WTC11 (cell line): ENCODE measurements around the gene PCDHB12. TPM values are rescaled to one million over a fixed set of nuclear protein-coding genes. Genes with fewer than 3 reads are reported as not detected.

Experiments
- ATAC-seq: fragments of 200-7000 bp; cut with Tn5 transposase; 2 replicates; pipeline ENCODE4 v1.10.0; 2021; ENCODE audit warnings: mild to moderate bottlenecking, moderate library complexity
- CTCF ChIA-PET: fragments of 300-600 bp; sonication (Branson Sonifier 250); formaldehyde crosslinking; loops from one replicate; lab custom pipeline; 2021; ENCODE audit warnings: antibody characterized with exemption; lab: Charles Lee
- POLR2A ChIA-PET: fragments of 350-600 bp; sonication (Branson Sonifier 250); formaldehyde crosslinking; loops from one replicate; lab custom pipeline; 2021; ENCODE audit warnings: antibody characterized with exemption; lab: Charles Lee
- DNase-seq: peaks from one replicate; pipeline ENCODE4 v3.0.0; 2021; ENCODE audit warnings: low spot score
- H3K27ac Mint-ChIP-seq: 2 replicates; pipeline ENCODE4 v1.8.0; 2021; ENCODE audit warnings: mixed read lengths
- H3K27me3 Mint-ChIP-seq: 2 replicates; pipeline ENCODE4 v1.8.0; 2021; ENCODE audit warnings: low read depth, mild to moderate bottlenecking, moderate library complexity, mixed read lengths
- H3K36me3 Mint-ChIP-seq: 2 replicates; pipeline ENCODE4 v1.8.0; 2021; ENCODE audit warnings: mixed read lengths
- H3K4me1 Mint-ChIP-seq: 2 replicates; pipeline ENCODE4 v1.8.0; 2022; ENCODE audit warnings: mixed read lengths
- H3K4me3 Mint-ChIP-seq: 2 replicates; pipeline ENCODE4 v1.8.0; 2021; ENCODE audit warnings: mild to moderate bottlenecking, moderate library complexity, mixed read lengths
- H3K9me3 Mint-ChIP-seq: 2 replicates; pipeline ENCODE4 v1.8.0; 2021; ENCODE audit warnings: mixed read lengths
- E2F4 ChIP-seq: sonication (generic); formaldehyde crosslinking; IDR thresholded peaks from 2 replicates; pipeline ENCODE4 v1.8.1; 2022; ENCODE audit warnings: low read depth, mild to moderate bottlenecking, moderate library complexity, missing genetic modification reagents, borderline replicate concordance
- ELF4 ChIP-seq: sonication (generic); formaldehyde crosslinking; IDR thresholded peaks from 2 replicates; pipeline ENCODE4 v1.8.1; 2022; ENCODE audit warnings: low read depth, mild to moderate bottlenecking, moderate library complexity, missing genetic modification reagents
- FOXK1 ChIP-seq: sonication (generic); formaldehyde crosslinking; IDR thresholded peaks from 2 replicates; pipeline ENCODE4 v1.8.0; 2022; ENCODE audit warnings: mild to moderate bottlenecking, moderate library complexity, missing genetic modification reagents
- FOXP1 ChIP-seq: sonication (generic); formaldehyde crosslinking; IDR thresholded peaks from 2 replicates; pipeline ENCODE4 v1.8.0; 2022; ENCODE audit warnings: missing genetic modification reagents, mild to moderate bottlenecking, moderate library complexity, borderline replicate concordance
- IRF1 ChIP-seq: sonication (generic); formaldehyde crosslinking; IDR thresholded peaks from 2 replicates; pipeline ENCODE4 v1.8.0; 2023; ENCODE audit warnings: missing genetic modification reagents
- IRF2 ChIP-seq: sonication (generic); formaldehyde crosslinking; IDR thresholded peaks from 2 replicates; pipeline ENCODE4 v1.8.0; 2022; ENCODE audit warnings: low read depth, missing genetic modification reagents, borderline replicate concordance
- NFYB ChIP-seq: sonication (generic); formaldehyde crosslinking; conservative IDR thresholded peaks from 2 replicates; pipeline ENCODE4 v1.8.0; 2022; ENCODE audit warnings: low read depth, missing genetic modification reagents
- NR1H2 ChIP-seq: sonication (generic); formaldehyde crosslinking; IDR thresholded peaks from 2 replicates; pipeline ENCODE4 v1.9.0; 2021; ENCODE audit warnings: mild to moderate bottlenecking, moderate library complexity, missing genetic modification reagents
- SMAD3 ChIP-seq: sonication (generic); formaldehyde crosslinking; IDR thresholded peaks from 2 replicates; pipeline ENCODE4 v1.8.0; 2022; ENCODE audit warnings: missing genetic modification reagents, mild to moderate bottlenecking, borderline replicate concordance
- SMAD4 ChIP-seq: sonication (generic); formaldehyde crosslinking; IDR thresholded peaks from 2 replicates; pipeline ENCODE4 v1.8.0; 2022; ENCODE audit warnings: mild to moderate bottlenecking, missing genetic modification reagents
- SOX15 ChIP-seq: fragments of 250-450 bp; sonication (Bioruptor Pico); IDR thresholded peaks from 2 replicates; pipeline ENCODE4 v1.9.0; 2021; ENCODE audit warnings: mild to moderate bottlenecking
- STAT6 ChIP-seq: sonication (generic); formaldehyde crosslinking; conservative IDR thresholded peaks from 2 replicates; pipeline ENCODE4 v1.8.1; 2023; ENCODE audit warnings: mild to moderate bottlenecking, low read depth, missing genetic modification reagents, moderate library complexity
- USF2 ChIP-seq: sonication (generic); formaldehyde crosslinking; IDR thresholded peaks from 2 replicates; pipeline ENCODE4 v1.8.1; 2023; ENCODE audit warnings: mild to moderate bottlenecking, missing genetic modification reagents, moderate library complexity
- ZBTB21 ChIP-seq: sonication (generic); formaldehyde crosslinking; IDR thresholded peaks from 2 replicates; pipeline ENCODE4 v1.8.1; 2023; ENCODE audit warnings: mild to moderate bottlenecking, missing genetic modification reagents, borderline replicate concordance
- ZNF121 ChIP-seq: sonication (generic); formaldehyde crosslinking; IDR thresholded peaks from 2 replicates; pipeline ENCODE4 v1.8.0; 2023; ENCODE audit warnings: missing genetic modification reagents
- ZNF138 ChIP-seq: sonication (generic); formaldehyde crosslinking; conservative IDR thresholded peaks from 2 replicates; pipeline ENCODE4 v1.8.1; 2022; ENCODE audit warnings: mild to moderate bottlenecking, moderate library complexity, missing genetic modification reagents
- ZNF416 ChIP-seq: fragments of 250-450 bp; sonication (Bioruptor Pico); IDR thresholded peaks from 2 replicates; pipeline ENCODE4 v1.9.0; 2021; ENCODE audit warnings: mild to moderate bottlenecking, inconsistent platforms
- ZNF423 ChIP-seq: fragments of 250-450 bp; sonication (Bioruptor Pico); IDR thresholded peaks from 2 replicates; pipeline ENCODE4 v2.1.2; 2022; ENCODE audit warnings: mild to moderate bottlenecking, moderate library complexity
- total RNA-seq: library from RNA; stranded (reverse); gene quantifications from 3 replicates; pipeline ENCODE4 v1.2.3, GENCODE V29; 2021

The PCDHB12 gene
- total RNA-seq, 1 experiment from 2014 or later = 2.7 TPM

GRCh38 chr5:141261238-141261546, 52.7 kb downstream of the PCDHB12 start:
- Mint-ChIP-seq H3K27me3 (peaks cover 11% of the 10 kb centered on the region), H3K4me3 (no peak overlapping the region), H3K27ac (no peak overlapping the region), H3K36me3 (peaks cover 78% of the 10 kb centered on the region), H3K9me3 (peaks cover 89% of the 10 kb centered on the region), H3K4me1 (no peaks in the 10 kb centered on the region)
- CTCF ChIA-PET = no interaction called here
- no peak for DNase-seq
- ATAC-seq = no peak
- POLR2A ChIA-PET = no interaction called here
- TF ChIP-seq NFYB (CRISPR knock-in tag) (no peak), ELF4 (CRISPR knock-in tag) (no peak), USF2 (CRISPR knock-in tag) (no peak), NR1H2 (CRISPR knock-in tag) (no peak), IRF1 (CRISPR knock-in tag) (no peak), ZBTB21 (no peak), ZNF423 (CRISPR knock-in tag) (no peak), IRF2 (CRISPR knock-in tag) (no peak), STAT6 (no peak), ZNF416 (no peak), FOXK1 (no peak), SMAD4 (CRISPR knock-in tag) (no peak), E2F4 (CRISPR knock-in tag) (no peak), SOX15 (CRISPR knock-in tag) (no peak), FOXP1 (CRISPR knock-in tag) (no peak), SMAD3 (CRISPR knock-in tag) (no peak), ZNF138 (CRISPR knock-in tag) (no peak), ZNF121 (no peak)

Other genes starting within 250 kb of the PCDHB12 start
- gene PCDHAC2, start 242.2 kb upstream of the PCDHB12 start, total RNA-seq = 6.7 to 11.3 TPM (median 7.9 TPM) in 3 replicates
- 0.09 to 0.13 TPM (median 0.11 TPM) in 3 replicates for gene PCDHB1, start 157.3 kb upstream of the PCDHB12 start, total RNA-seq
- gene PCDHB2, start 114.1 kb upstream of the PCDHB12 start, total RNA-seq = 22.9 to 26.2 TPM (median 23.1 TPM) in 3 replicates
- 4.7 to 6.4 TPM (median 5.1 TPM) in 3 replicates for gene PCDHB3, start 108.2 kb upstream of the PCDHB12 start, total RNA-seq
- 2.3 to 2.6 TPM (median 2.3 TPM) in 3 replicates for gene PCDHB4, start 86.9 kb upstream of the PCDHB12 start, total RNA-seq
- 6.8 to 12.5 TPM (median 8.5 TPM) in 3 replicates for gene PCDHB5, start 73.5 kb upstream of the PCDHB12 start, total RNA-seq
- 0.23 to 0.37 TPM (median 0.24 TPM) in 3 replicates for gene PCDHB6, start 58.7 kb upstream of the PCDHB12 start, total RNA-seq
- 0.17 to 0.27 TPM (median 0.23 TPM) in 3 replicates for gene PCDHB7, start 36.1 kb upstream of the PCDHB12 start, total RNA-seq
- gene PCDHB8, start 30.9 kb upstream of the PCDHB12 start, total RNA-seq = 4.1 to 5.4 TPM (median 4.6 TPM) in 3 replicates
- gene PCDHB16, start 26.3 kb upstream of the PCDHB12 start, total RNA-seq = 3.5 to 4.1 TPM (median 3.7 TPM) in 3 replicates
- gene PCDHB9, start 21.6 kb upstream of the PCDHB12 start, total RNA-seq = 1.6 to 2.3 TPM (median 1.7 TPM) in 3 replicates
- 1.4 to 1.9 TPM (median 1.7 TPM) in 3 replicates for gene PCDHB10, start 16.4 kb upstream of the PCDHB12 start, total RNA-seq
- gene PCDHB11, start 9.1 kb upstream of the PCDHB12 start, total RNA-seq = 0.61 to 1.2 TPM (median 0.92 TPM) in 3 replicates
- gene PCDHB13, start 5.2 kb downstream of the PCDHB12 start, total RNA-seq = 2.2 to 2.9 TPM (median 2.6 TPM) in 3 replicates
- 2.6 to 3.5 TPM (median 2.8 TPM) in 3 replicates for gene PCDHB14, start 14.6 kb downstream of the PCDHB12 start, total RNA-seq
- 7.7 to 8.7 TPM (median 8.4 TPM) in 3 replicates for gene PCDHB15, start 36.7 kb downstream of the PCDHB12 start, total RNA-seq
- gene SLC25A2, start 95.3 kb downstream of the PCDHB12 start, total RNA-seq = 0.24 TPM in 1 of 3 replicates, not detected in the others
- 87.8 to 96.2 TPM (median 90.1 TPM) in 3 replicates for gene TAF7, start 112.1 kb downstream of the PCDHB12 start, total RNA-seq
- gene PCDHGA1, start 121.8 kb downstream of the PCDHB12 start, total RNA-seq = 1.1 to 1.5 TPM (median 1.2 TPM) in 3 replicates
- gene PCDHGA2, start 130.0 kb downstream of the PCDHB12 start, total RNA-seq = 0.66 to 0.96 TPM (median 0.94 TPM) in 3 replicates
- 0.92 to 1.3 TPM (median 0.98 TPM) in 3 replicates for gene PCDHGA3, start 135.1 kb downstream of the PCDHB12 start, total RNA-seq
- 4.9 to 5.6 TPM (median 5.5 TPM) in 3 replicates for gene PCDHGB1, start 141.4 kb downstream of the PCDHB12 start, total RNA-seq
- 3.4 to 3.9 TPM (median 3.5 TPM) in 3 replicates for gene PCDHGA4, start 146.3 kb downstream of the PCDHB12 start, total RNA-seq
- gene PCDHGB2, start 151.3 kb downstream of the PCDHB12 start, total RNA-seq = 4.1 to 5.5 TPM (median 5.2 TPM) in 3 replicates
- gene PCDHGA5, start 155.4 kb downstream of the PCDHB12 start, total RNA-seq = 2.0 to 2.5 TPM (median 2.4 TPM) in 3 replicates
- gene PCDHGB3, start 161.5 kb downstream of the PCDHB12 start, total RNA-seq = 3.3 to 4.2 TPM (median 3.5 TPM) in 3 replicates
- 2.6 to 3.3 TPM (median 3.0 TPM) in 3 replicates for gene PCDHGA6, start 165.2 kb downstream of the PCDHB12 start, total RNA-seq
- gene PCDHGA7, start 174.0 kb downstream of the PCDHB12 start, total RNA-seq = 1.6 to 2.8 TPM (median 2.1 TPM) in 3 replicates
- gene PCDHGB4, start 179.0 kb downstream of the PCDHB12 start, total RNA-seq = 7.8 to 9.1 TPM (median 8.8 TPM) in 3 replicates
- gene PCDHGA8, start 183.9 kb downstream of the PCDHB12 start, total RNA-seq = 1.4 to 2.4 TPM (median 2.1 TPM) in 3 replicates
- 7.6 to 9.7 TPM (median 7.7 TPM) in 3 replicates for gene PCDHGB5, start 189.2 kb downstream of the PCDHB12 start, total RNA-seq
- 1.9 to 2.9 TPM (median 2.3 TPM) in 3 replicates for gene PCDHGA9, start 194.1 kb downstream of the PCDHB12 start, total RNA-seq
- 6.0 to 6.7 TPM (median 6.1 TPM) in 3 replicates for gene PCDHGB6, start 199.3 kb downstream of the PCDHB12 start, total RNA-seq
- 10.7 to 11.9 TPM (median 11.0 TPM) in 3 replicates for gene PCDHGA10, start 204.3 kb downstream of the PCDHB12 start, total RNA-seq
- gene PCDHGB7, start 209.0 kb downstream of the PCDHB12 start, total RNA-seq = 10.5 to 11.2 TPM (median 10.7 TPM) in 3 replicates
- gene PCDHGA11, start 212.3 kb downstream of the PCDHB12 start, total RNA-seq = 7.0 to 8.4 TPM (median 7.1 TPM) in 3 replicates
- 1.6 to 2.1 TPM (median 1.9 TPM) in 3 replicates for gene PCDHGA12, start 221.8 kb downstream of the PCDHB12 start, total RNA-seq